Transverse colon (tissue), 4 donors: ENCODE data around the gene TCFL5.

Experiments
- CTCF ChIP-seq, 5 experiments: fragments of 200-600 bp in 3 of 5; fragments of 450-650 bp in 2 of 5; sonication (generic) in 3 of 5; IDR thresholded peaks; 1 replicate in 2 of 5; 2 replicates in 3 of 5; pipeline ENCODE4 v1.5.1; 2016 to 2017; ENCODE audit warnings: antibody characterized with exemption in 5 of 5, inconsistent platforms in 3 of 5, mild to moderate bottlenecking in 2 of 5, moderate library complexity in 1 of 5
- EP300 ChIP-seq: sonication (generic); formaldehyde crosslinking; IDR thresholded peaks from one replicate; pipeline ENCODE4 v1.6.1; 2017; ENCODE audit warnings: antibody characterized with exemption, low read depth
- POLR2AphosphoS5 ChIP-seq, 3 donors: sonication (generic); formaldehyde crosslinking; IDR thresholded peaks; one replicate each; pipeline ENCODE4 v1.6.1; 2016; ENCODE audit warnings: antibody characterized with exemption in 3 of 3

GRCh38 chr20:62819494-62820174, 42.0 kb downstream of the TCFL5 start:
- TF ChIP-seq POLR2AphosphoS5 (IDR thresholded peaks at IDR 0.05) (no peak), CTCF (IDR thresholded peaks at IDR 0.05) (no peak), EP300 (no peak)
